ENCODE results near the gene TAMM41.
A peak's percentile ranks its signal among the peaks of the same experiment; 100 is the strongest.

The TAMM41 gene

GRCh38 chr3:11803977-11804892, 42.5 kb downstream of the TAMM41 start:
- no peak for TF ChIP-seq CEBPB (IDR thresholded peaks at IDR 0.05)
- TF ChIP-seq RAD21 (IDR thresholded peaks at IDR 0.05; ENCODE audit: low read depth), result peak; percentile 80
- no peak for TF ChIP-seq MAX (IDR thresholded peaks at IDR 0.05)
- TF ChIP-seq TCF12 (IDR thresholded peaks at IDR 0.05; ENCODE audit: low read depth), result no peak

GRCh38 chr3:11799791-11800190, 46.9 kb downstream of the TAMM41 start:
- no peak for TF ChIP-seq TEAD4 (IDR thresholded peaks at IDR 0.05)
- TF ChIP-seq USF1 (IDR thresholded peaks at IDR 0.05), result no peak
- no peak for TF ChIP-seq RAD21 (IDR thresholded peaks at IDR 0.05; ENCODE audit: low read depth)
- no peak for TF ChIP-seq REST (IDR thresholded peaks at IDR 0.05; ENCODE audit: low read depth)
- TF ChIP-seq EP300 (IDR thresholded peaks at IDR 0.05; ENCODE audit: borderline replicate concordance), result no peak
- TF ChIP-seq TAF1 (IDR thresholded peaks at IDR 0.05; ENCODE audit: low read depth), result no peak
- no peak for TF ChIP-seq CEBPB (IDR thresholded peaks at IDR 0.05)
- no peak for TF ChIP-seq YY1 (IDR thresholded peaks at IDR 0.05; ENCODE audit: low read depth)
- no peak for TF ChIP-seq ZBTB7A (IDR thresholded peaks at IDR 0.05; ENCODE audit: low read depth)
- TF ChIP-seq CREB1 (IDR thresholded peaks at IDR 0.05; ENCODE audit: low read depth), result no peak
- TF ChIP-seq TCF12 (IDR thresholded peaks at IDR 0.05; ENCODE audit: low read depth), result no peak
- no peak for TF ChIP-seq MAX (IDR thresholded peaks at IDR 0.05)
- TF ChIP-seq EGR1 (IDR thresholded peaks at IDR 0.05), result no peak
- TF ChIP-seq NFIC (IDR thresholded peaks at IDR 0.05), result no peak
- no peak for TF ChIP-seq FOXM1 (IDR thresholded peaks at IDR 0.05; ENCODE audit: borderline replicate concordance, low read depth)

- TF ChIP-seq YY1 (IDR thresholded peaks at IDR 0.05; ENCODE audit: low read depth), result no peak
- no peak for TF ChIP-seq ZBTB7A (IDR thresholded peaks at IDR 0.05; ENCODE audit: low read depth)
- no peak for TF ChIP-seq EP300 (IDR thresholded peaks at IDR 0.05; ENCODE audit: borderline replicate concordance)
- no peak for TF ChIP-seq USF1 (IDR thresholded peaks at IDR 0.05)
- no peak for TF ChIP-seq RAD21 (IDR thresholded peaks at IDR 0.05; ENCODE audit: low read depth)
- TF ChIP-seq CREB1 (IDR thresholded peaks at IDR 0.05; ENCODE audit: low read depth), result no peak
- no peak for TF ChIP-seq TAF1 (IDR thresholded peaks at IDR 0.05; ENCODE audit: low read depth)
- no peak for TF ChIP-seq CEBPB (IDR thresholded peaks at IDR 0.05)
- TF ChIP-seq MAX (IDR thresholded peaks at IDR 0.05), result no peak
- no peak for TF ChIP-seq FOXM1 (IDR thresholded peaks at IDR 0.05; ENCODE audit: borderline replicate concordance, low read depth)
- TF ChIP-seq TCF12 (IDR thresholded peaks at IDR 0.05; ENCODE audit: low read depth), result no peak
- TF ChIP-seq NFIC (IDR thresholded peaks at IDR 0.05), result no peak
Measured at GRCh38 chr3:11794927-11795326, 51.8 kb downstream of the TAMM41 start.

- TF ChIP-seq TEAD4 (IDR thresholded peaks at IDR 0.05) (no peak), EGR1 (IDR thresholded peaks at IDR 0.05) (no peak), USF1 (IDR thresholded peaks at IDR 0.05) (no peak), REST (IDR thresholded peaks at IDR 0.05; ENCODE audit: low read depth) (no peak), FOXM1 (IDR thresholded peaks at IDR 0.05; ENCODE audit: borderline replicate concordance, low read depth) (no peak), ZBTB7A (IDR thresholded peaks at IDR 0.05; ENCODE audit: low read depth) (no peak)
Measured at GRCh38 chr3:11791339-11792200, 55.1 kb downstream of the TAMM41 start.
